Testis (tissue), 5 donors: Measurements from ENCODE around the gene ANKRD31. TPM values are rescaled to one million over a fixed set of nuclear protein-coding genes. Genes with fewer than 3 reads are reported as not detected.

Experiments
- DNase-seq: peaks from one replicate; pipeline ENCODE4 v3.0.0-alpha.2; 2019
- H3K27ac ChIP-seq, 2 donors: fragments of 200-600 bp; sonication (generic); one replicate each; pipeline ENCODE4 v1.5.1; 2019
- H3K27me3 ChIP-seq: fragments of 200-600 bp; sonication (generic); one replicate; pipeline ENCODE4 v1.5.1; 2019
- H3K36me3 ChIP-seq: fragments of 200-600 bp; sonication (generic); one replicate; pipeline ENCODE4 v1.5.1; 2017; ENCODE audit warnings: low read depth; ENCODE audit errors: missing control alignments
- H3K4me1 ChIP-seq: fragments of 200-600 bp; sonication (generic); one replicate; pipeline ENCODE4 v1.5.1; 2019
- H3K4me3 ChIP-seq, 2 donors: fragments of 200-600 bp; sonication (generic); one replicate each; pipeline ENCODE4 v1.5.1; 2017 to 2019
- H3K9me3 ChIP-seq: fragments of 200-600 bp; sonication (generic); one replicate; pipeline ENCODE4 v1.5.1; 2017
- CTCF ChIP-seq, 3 experiments: fragments of 450-650 bp in 2 of 3; fragments of 200-600 bp in 1 of 3; sonication (generic) in 1 of 3; IDR thresholded peaks; one replicate each; pipeline ENCODE4 v1.5.1; 2016 to 2019; ENCODE audit warnings: antibody characterized with exemption in 3 of 3, mild to moderate bottlenecking in 2 of 3, moderate library complexity in 1 of 3
- POLR2A ChIP-seq: fragments of 450-650 bp; IDR thresholded peaks from one replicate; pipeline ENCODE4 v1.6.1; 2017; ENCODE audit warnings: antibody characterized with exemption, mild to moderate bottlenecking, moderate library complexity
- WGBS, 2 donors: methylation state at CpG; one replicate each; pipeline ENCODE4 v1.1.5; 2018; 5-methylcytosine and 5-hydroxymethylcytosine counted together
- intact Hi-C: fragments of 100-400 bp; cut with DNase I; formaldehyde crosslinking; loops from one replicate; pipeline ENCODE4 v1.15.1; 2023; ENCODE audit warnings: low total_unique reads
- long read RNA-seq, 2 donors: transcript quantifications; one replicate each; lab custom pipeline, GENCODE V29; 2026
- polyA plus RNA-seq: library from polyadenylated mRNA; stranded (reverse); fragments of 350-450 nt; fragmentation: Illumina TruSeq; extraction: RNeasy Lipid Tissue Mini Kit (QIAGEN cat#74804); gene quantifications from one replicate; pipeline ENCODE4 v1.2.3, GENCODE V29; 2014; ENCODE audit warnings: low read depth, low replicate concordance; ENCODE audit not compliant: insufficient read depth
- total RNA-seq, 2 donors: library from RNA; depleted of rRNA; stranded (reverse); fragments of >200 nt; gene quantifications; one replicate each; pipeline ENCODE4 v1.2.3, GENCODE V29; 2016

The ANKRD31 gene
- total RNA-seq (10 to 100 TPM; 10.3 to 16.9 TPM), polyA plus RNA-seq (3.7 TPM)
- long read RNA-seq, donor 1 = 0 reads
- long read RNA-seq, donor 2 = 0 reads

- intact Hi-C loops = no loop called here
- Histone ChIP-seq H3K4me3 (peak within 1 kb of the TSS; percentile 62 to 82), H3K36me3 (no peaks in the 10 kb centered on the region), H3K9me3 (no peaks in the 10 kb centered on the region), H3K27ac (peak within 1 kb of the TSS; percentile 73 to 87), H3K27me3 (no peaks in the 10 kb centered on the region), H3K4me1 (no peaks in the 10 kb centered on the region)
- DNase-seq = peak; percentile 90
- WGBS, 2 donors = 1 to 2% methylated on average over 55 to 58 of the region's 58 CpGs
- TF ChIP-seq POLR2A = peak; percentile 32
- peak; percentile 83 to 96 (median 95) for TF ChIP-seq CTCF (IDR thresholded peaks at IDR 0.05)
Measured at GRCh38 chr5:75236322-75237316, at the start of gene ANKRD31. ANKRD31 (minus strand) TSS chr5:75236878; CDS start chr5:75236686, 192 bp downstream.

GRCh38 chr5:75286211-75286773 is 49.6 kb upstream of the ANKRD31 start:
- H3K9me3 ChIP-seq = no peaks in the 10 kb centered on the region
- no peaks in the 10 kb centered on the region for H3K4me1 ChIP-seq
- no peak overlapping the region for H3K27ac ChIP-seq
- TF ChIP-seq POLR2A (no peak), CTCF (IDR thresholded peaks at IDR 0.05) (no peak)
- H3K27me3 ChIP-seq = no peaks in the 10 kb centered on the region
- 62 to 80% methylated on average over 3 of the region's 3 CpGs for WGBS, 2 donors
- intact Hi-C loops = no loop called here
- DNase-seq = no peak
- H3K36me3 ChIP-seq = no peaks in the 10 kb centered on the region
- H3K4me3 ChIP-seq = no peak overlapping the region

GRCh38 chr5:75282581-75282980 is 45.9 kb upstream of the ANKRD31 start:
- WGBS, 2 donors = 88 to 94% methylated on average over 2 of the region's 2 CpGs

GRCh38 chr5:75281716-75282465 is 45.2 kb upstream of the ANKRD31 start:
- WGBS, 2 donors = 84 to 85% methylated on average over 4 of the region's 4 CpGs
- no peak overlapping the region for H3K4me3 ChIP-seq
- H3K27ac ChIP-seq = no peak overlapping the region
- H3K36me3 ChIP-seq = no peaks in the 10 kb centered on the region
- H3K4me1 ChIP-seq = no peaks in the 10 kb centered on the region
- no peak for DNase-seq
- TF ChIP-seq CTCF (IDR thresholded peaks at IDR 0.05) = no peak
- TF ChIP-seq POLR2A = no peak
- intact Hi-C loops = no loop called here
- no peaks in the 10 kb centered on the region for H3K9me3 ChIP-seq
- H3K27me3 ChIP-seq = no peaks in the 10 kb centered on the region

More at GRCh38 chr5:75282581-75282980, 45.9 kb upstream of the ANKRD31 start:
- Histone ChIP-seq H3K27ac (no peak overlapping the region), H3K36me3 (no peaks in the 10 kb centered on the region), H3K9me3 (no peaks in the 10 kb centered on the region), H3K4me3 (no peak overlapping the region), H3K27me3 (no peaks in the 10 kb centered on the region), H3K4me1 (no peaks in the 10 kb centered on the region)
- TF ChIP-seq CTCF (IDR thresholded peaks at IDR 0.05) = no peak
- TF ChIP-seq POLR2A = no peak
- DNase-seq = no peak
- intact Hi-C loops = no loop called here
